HEK293 (cell line): ENCODE measurements around the gene CDK14.

ENCODE experiments used
- CTCF ChIA-PET: fragments of 350-600 bp; formaldehyde crosslinking; extraction: SDS; loops from one replicate; lab custom pipeline; 2021; ENCODE audit warnings: antibody characterized with exemption; lab: Yijun Ruan, JAX
- POLR2A ChIA-PET: fragments of 300-600 bp; formaldehyde crosslinking; extraction: SDS; loops from one replicate; lab custom pipeline; 2020; ENCODE audit warnings: antibody characterized with exemption, inconsistent platforms; lab: Yijun Ruan, JAX
- H3K27ac ChIP-seq: fragments of 200-500 bp; sonication (Bioruptor generic); 2 replicates; pipeline ENCODE4 v1.5.1; 2014; ENCODE audit warnings: low read depth, low read length, control low read depth, inconsistent platforms; ENCODE audit errors: extremely low read depth
- H3K36me3 ChIP-seq, 2 experiments: fragments of 200-500 bp in 1 of 2; sonication (Bioruptor generic) in 1 of 2; 1 replicate in 1 of 2; 2 replicates in 1 of 2; pipeline ENCODE4 v1.5.1; 2014 to 2017; ENCODE audit warnings: inconsistent platforms in 2 of 2, low read length in 2 of 2; ENCODE audit not compliant: control insufficient read depth in 2 of 2, insufficient read depth in 1 of 2
- H3K4me1 ChIP-seq: fragments of 200-500 bp; sonication (Bioruptor generic); 2 replicates; pipeline ENCODE4 v1.5.1; 2014; ENCODE audit warnings: mild to moderate bottlenecking, low read length, inconsistent platforms; ENCODE audit not compliant: control insufficient read depth, insufficient read depth
- H3K4me3 ChIP-seq: 2 replicates; pipeline ENCODE4 v1.5.1; 2011; ENCODE audit warnings: low read depth, mild to moderate bottlenecking, control low read depth, low read length, moderate library complexity
- H3K9me3 ChIP-seq: fragments of 200-500 bp; sonication (Bioruptor generic); 2 replicates; pipeline ENCODE4 v1.5.1; 2014; ENCODE audit warnings: low read depth, low read length, inconsistent platforms; ENCODE audit not compliant: control insufficient read depth, insufficient read depth
- HOXA7 ChIP-seq: sonication (generic); formaldehyde crosslinking; IDR thresholded peaks from 2 replicates; pipeline ENCODE4 v1.8.1; 2022; ENCODE audit warnings: missing genetic modification reagents, borderline replicate concordance
- REPIN1 ChIP-seq: fragments of 450-650 bp; formaldehyde crosslinking; IDR thresholded peaks from 2 replicates; pipeline ENCODE4 v1.5.1; 2017; ENCODE audit warnings: missing biosample characterization, missing genetic modification characterization, low read depth
- SALL2 ChIP-seq: fragments of 450-650 bp; formaldehyde crosslinking; IDR thresholded peaks from 2 replicates; pipeline ENCODE4 v1.5.0; 2017; ENCODE audit warnings: missing biosample characterization, mild to moderate bottlenecking, missing genetic modification characterization, borderline replicate concordance
- SETDB1 ChIP-seq: IDR thresholded peaks from one replicate; pipeline ENCODE4 v1.6.1; 2017; ENCODE audit warnings: mild to moderate bottlenecking, low read length, moderate library complexity, mixed read lengths; ENCODE audit not compliant: insufficient read length
- TCF7L2 ChIP-seq: IDR thresholded peaks from 2 replicates; pipeline ENCODE4 v1.6.1; 2011; ENCODE audit warnings: low read depth, mild to moderate bottlenecking, inconsistent platforms, low read length, moderate library complexity, borderline replicate concordance
- ZBTB17 ChIP-seq: fragments of 450-650 bp; formaldehyde crosslinking; IDR thresholded peaks from 2 replicates; pipeline ENCODE4 v1.5.1; 2016; ENCODE audit warnings: missing biosample characterization, missing genetic modification characterization
- ZFP37 ChIP-seq: fragments of 450-650 bp; formaldehyde crosslinking; IDR thresholded peaks from 2 replicates; pipeline ENCODE4 v1.5.1; 2016; ENCODE audit warnings: missing biosample characterization, missing genetic modification characterization
- ZFP41 ChIP-seq: fragments of 450-650 bp; formaldehyde crosslinking; IDR thresholded peaks from 2 replicates; pipeline ENCODE4 v1.5.1; 2016; ENCODE audit warnings: missing biosample characterization, missing genetic modification characterization, borderline replicate concordance
- ZNF112 ChIP-seq: fragments of 450-650 bp; formaldehyde crosslinking; IDR thresholded peaks from 2 replicates; pipeline ENCODE4 v1.5.0; 2017; ENCODE audit warnings: missing biosample characterization, missing genetic modification characterization
- ZNF114 ChIP-seq: fragments of 450-650 bp; formaldehyde crosslinking; IDR thresholded peaks from 2 replicates; pipeline ENCODE4 v1.5.0; 2017; ENCODE audit warnings: missing biosample characterization, missing genetic modification characterization
- ZNF148 ChIP-seq: fragments of 450-650 bp; formaldehyde crosslinking; IDR thresholded peaks from 2 replicates; pipeline ENCODE4 v1.5.0; 2017; ENCODE audit warnings: missing biosample characterization, missing genetic modification characterization, borderline replicate concordance
- ZNF184 ChIP-seq: fragments of 450-650 bp; IDR thresholded peaks from 2 replicates; pipeline ENCODE4 v1.5.1; 2018; ENCODE audit warnings: missing biosample characterization, mild to moderate bottlenecking, missing genetic modification characterization
- ZNF280C ChIP-seq: fragments of 450-650 bp; formaldehyde crosslinking; IDR thresholded peaks from 2 replicates; pipeline ENCODE4 v1.5.1; 2016; ENCODE audit warnings: missing biosample characterization, missing genetic modification characterization
- ZNF335 ChIP-seq: fragments of 450-650 bp; formaldehyde crosslinking; conservative IDR thresholded peaks from 2 replicates; pipeline ENCODE4 v1.5.1; 2016; ENCODE audit warnings: missing biosample characterization, missing genetic modification characterization
- ZNF354C ChIP-seq: fragments of 450-650 bp; formaldehyde crosslinking; IDR thresholded peaks from 2 replicates; pipeline ENCODE4 v1.5.1; 2016; ENCODE audit warnings: missing biosample characterization, missing genetic modification characterization, low read depth, borderline replicate concordance
- ZNF398 ChIP-seq: fragments of 450-650 bp; formaldehyde crosslinking; IDR thresholded peaks from 2 replicates; pipeline ENCODE4 v1.5.1; 2017; ENCODE audit warnings: missing biosample characterization, missing genetic modification characterization
- ZNF473 ChIP-seq: fragments of 450-650 bp; formaldehyde crosslinking; IDR thresholded peaks from 2 replicates; pipeline ENCODE4 v1.5.1; 2017; ENCODE audit warnings: missing biosample characterization, missing genetic modification characterization
- ZNF529 ChIP-seq: fragments of 450-650 bp; formaldehyde crosslinking; IDR thresholded peaks from 2 replicates; pipeline ENCODE4 v1.5.1; 2017; ENCODE audit warnings: missing genetic modification characterization, missing biosample characterization; ENCODE audit not compliant: insufficient replicate concordance
- ZNF747 ChIP-seq: fragments of 450-650 bp; formaldehyde crosslinking; IDR thresholded peaks from 2 replicates; pipeline ENCODE4 v1.5.1; 2016; ENCODE audit warnings: missing biosample characterization, missing genetic modification characterization
- ZSCAN23 ChIP-seq: fragments of 450-650 bp; formaldehyde crosslinking; IDR thresholded peaks from 2 replicates; pipeline ENCODE4 v1.5.1; 2016; ENCODE audit warnings: missing biosample characterization, missing genetic modification characterization
- TF ChIP-seq, protein P1 (sequence below): fragments of 450-650 bp; formaldehyde crosslinking; IDR thresholded peaks from 2 replicates; pipeline ENCODE4 v1.5.1; 2016; ENCODE audit warnings: missing biosample characterization, missing genetic modification characterization
- TF ChIP-seq, protein P2 (sequence below): fragments of 450-650 bp; formaldehyde crosslinking; IDR thresholded peaks from 2 replicates; pipeline ENCODE4 v1.5.1; 2016; ENCODE audit warnings: missing biosample characterization, missing genetic modification characterization

CDK14 gene

DNA sequence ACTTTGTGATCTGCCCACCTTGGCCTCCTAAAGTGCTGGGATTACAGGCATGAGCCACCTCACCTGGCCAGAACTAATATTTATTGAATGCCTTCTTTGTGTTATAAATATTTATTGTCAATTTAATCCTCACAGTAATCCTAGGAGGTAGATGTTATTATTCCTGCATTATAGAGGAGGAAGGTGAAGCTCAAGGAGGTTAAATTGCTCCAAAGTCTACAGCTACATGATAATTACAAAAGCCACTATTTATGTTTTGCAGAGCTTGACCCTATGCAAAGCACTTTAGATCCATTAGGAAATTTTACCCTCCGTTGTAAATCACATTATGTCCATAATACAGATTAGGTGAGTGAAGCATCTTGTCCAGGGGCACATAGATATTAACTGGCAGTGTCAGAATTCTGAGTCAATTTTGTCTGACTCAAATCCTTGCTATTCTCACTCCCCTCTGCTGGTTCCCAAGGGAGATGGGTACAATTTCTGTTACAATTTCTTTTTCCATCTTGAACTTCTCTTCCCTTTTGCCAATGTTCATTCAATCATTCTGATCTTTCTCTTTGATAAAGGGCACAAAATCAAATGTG, 25.7 kb upstream of the CDK14 start (continued):
- TF ChIP-seq ZNF148 (tag by site-specific recombination) (no peak), REPIN1 (tag by site-specific recombination) (no peak), ZNF114 (no peak), ZNF184 (tag by site-specific recombination) (no peak), HOXA7 (CRISPR knock-in tag) (no peak), ZNF747 (tag by site-specific recombination) (no peak), ZSCAN23 (tag by site-specific recombination) (no peak), TCF7L2 (no peak), ZNF335 (tag by site-specific recombination) (no peak), ZNF280C (no peak), ZFP41 (no peak), ZNF112 (tag by site-specific recombination) (no peak)
- TF ChIP-seq, protein P1, sequence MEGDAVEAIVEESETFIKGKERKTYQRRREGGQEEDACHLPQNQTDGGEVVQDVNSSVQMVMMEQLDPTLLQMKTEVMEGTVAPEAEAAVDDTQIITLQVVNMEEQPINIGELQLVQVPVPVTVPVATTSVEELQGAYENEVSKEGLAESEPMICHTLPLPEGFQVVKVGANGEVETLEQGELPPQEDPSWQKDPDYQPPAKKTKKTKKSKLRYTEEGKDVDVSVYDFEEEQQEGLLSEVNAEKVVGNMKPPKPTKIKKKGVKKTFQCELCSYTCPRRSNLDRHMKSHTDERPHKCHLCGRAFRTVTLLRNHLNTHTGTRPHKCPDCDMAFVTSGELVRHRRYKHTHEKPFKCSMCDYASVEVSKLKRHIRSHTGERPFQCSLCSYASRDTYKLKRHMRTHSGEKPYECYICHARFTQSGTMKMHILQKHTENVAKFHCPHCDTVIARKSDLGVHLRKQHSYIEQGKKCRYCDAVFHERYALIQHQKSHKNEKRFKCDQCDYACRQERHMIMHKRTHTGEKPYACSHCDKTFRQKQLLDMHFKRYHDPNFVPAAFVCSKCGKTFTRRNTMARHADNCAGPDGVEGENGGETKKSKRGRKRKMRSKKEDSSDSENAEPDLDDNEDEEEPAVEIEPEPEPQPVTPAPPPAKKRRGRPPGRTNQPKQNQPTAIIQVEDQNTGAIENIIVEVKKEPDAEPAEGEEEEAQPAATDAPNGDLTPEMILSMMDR: no peak

- TF ChIP-seq ZFP37: no peak
- TF ChIP-seq SETDB1: no peak
- no peak for TF ChIP-seq ZNF354C (tag by site-specific recombination)
- TF ChIP-seq, protein P2, sequence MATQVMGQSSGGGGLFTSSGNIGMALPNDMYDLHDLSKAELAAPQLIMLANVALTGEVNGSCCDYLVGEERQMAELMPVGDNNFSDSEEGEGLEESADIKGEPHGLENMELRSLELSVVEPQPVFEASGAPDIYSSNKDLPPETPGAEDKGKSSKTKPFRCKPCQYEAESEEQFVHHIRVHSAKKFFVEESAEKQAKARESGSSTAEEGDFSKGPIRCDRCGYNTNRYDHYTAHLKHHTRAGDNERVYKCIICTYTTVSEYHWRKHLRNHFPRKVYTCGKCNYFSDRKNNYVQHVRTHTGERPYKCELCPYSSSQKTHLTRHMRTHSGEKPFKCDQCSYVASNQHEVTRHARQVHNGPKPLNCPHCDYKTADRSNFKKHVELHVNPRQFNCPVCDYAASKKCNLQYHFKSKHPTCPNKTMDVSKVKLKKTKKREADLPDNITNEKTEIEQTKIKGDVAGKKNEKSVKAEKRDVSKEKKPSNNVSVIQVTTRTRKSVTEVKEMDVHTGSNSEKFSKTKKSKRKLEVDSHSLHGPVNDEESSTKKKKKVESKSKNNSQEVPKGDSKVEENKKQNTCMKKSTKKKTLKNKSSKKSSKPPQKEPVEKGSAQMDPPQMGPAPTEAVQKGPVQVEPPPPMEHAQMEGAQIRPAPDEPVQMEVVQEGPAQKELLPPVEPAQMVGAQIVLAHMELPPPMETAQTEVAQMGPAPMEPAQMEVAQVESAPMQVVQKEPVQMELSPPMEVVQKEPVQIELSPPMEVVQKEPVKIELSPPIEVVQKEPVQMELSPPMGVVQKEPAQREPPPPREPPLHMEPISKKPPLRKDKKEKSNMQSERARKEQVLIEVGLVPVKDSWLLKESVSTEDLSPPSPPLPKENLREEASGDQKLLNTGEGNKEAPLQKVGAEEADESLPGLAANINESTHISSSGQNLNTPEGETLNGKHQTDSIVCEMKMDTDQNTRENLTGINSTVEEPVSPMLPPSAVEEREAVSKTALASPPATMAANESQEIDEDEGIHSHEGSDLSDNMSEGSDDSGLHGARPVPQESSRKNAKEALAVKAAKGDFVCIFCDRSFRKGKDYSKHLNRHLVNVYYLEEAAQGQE (tag by site-specific recombination): no peak
- no peak for TF ChIP-seq ZBTB17 (tag by site-specific recombination)
- no peak for TF ChIP-seq SALL2
- no peak for TF ChIP-seq ZNF398
- no peak for TF ChIP-seq ZNF473 (tag by site-specific recombination)
- no peak for TF ChIP-seq ZNF529 (tag by site-specific recombination)
- CTCF ChIA-PET: no interaction called here
- POLR2A ChIA-PET: no interaction called here
Observed at GRCh38 chr7:90574146-90574819, 21.8 kb upstream of the CDK14 start.

More at GRCh38 chr7:90574146-90574819, 21.8 kb upstream of the CDK14 start:
- H3K4me1 ChIP-seq: no peaks in the 10 kb centered on the region
- H3K9me3 ChIP-seq: no peaks in the 10 kb centered on the region
- H3K36me3 ChIP-seq: no peaks in the 10 kb centered on the region
- no peak overlapping the region for H3K4me3 ChIP-seq
- H3K27ac ChIP-seq: no peak overlapping the region
